ENCODE measurements around the gene GABRG3.

- TF ChIP-seq CTCF (IDR thresholded peaks at IDR 0.05), result no peak
- TF ChIP-seq POLR2A (IDR thresholded peaks at IDR 0.05), result no peak
These were observed 283.8 kb downstream of the GABRG3 start for GRCh38 chr15:27254801-27255200.
